Gastrocnemius medialis (tissue), 4 donors: Measurements from ENCODE around the gene MAP1LC3B.

ENCODE experiments used
- CTCF ChIP-seq, 5 experiments: fragments of 450-650 bp in 3 of 5; fragments of 200-600 bp in 2 of 5; sonication (generic) in 2 of 5; IDR thresholded peaks in 4 of 5; conservative IDR thresholded peaks in 1 of 5; 1 replicate in 4 of 5; 2 replicates in 1 of 5; pipeline ENCODE4 v1.5.1; 2016 to 2019; ENCODE audit warnings: antibody characterized with exemption in 5 of 5, mild to moderate bottlenecking in 3 of 5, moderate library complexity in 3 of 5
- POLR2A ChIP-seq, 2 donors: fragments of 450-650 bp; IDR thresholded peaks; one replicate each; pipeline ENCODE4 v1.6.1; 2017; ENCODE audit warnings: antibody characterized with exemption in 2 of 2, mild to moderate bottlenecking in 2 of 2, moderate library complexity in 2 of 2

GRCh38 chr16:87389245-87389644, 2.9 kb upstream of the MAP1LC3B start:
- TF ChIP-seq POLR2A (IDR thresholded peaks at IDR 0.05) (no peak), CTCF (IDR thresholded peaks at IDR 0.05 in 4 of 5, conservative IDR thresholded peaks at IDR 0.05 in 1 of 5) (no peak)
